Keratinocyte (primary cell): ENCODE data around the gene HOXD4. TPM values are rescaled to one million over a fixed set of nuclear protein-coding genes. Genes with fewer than 3 reads are reported as not detected.

Experiments
- DNase-seq: peaks from one replicate; pipeline ENCODE4 v3.0.0-alpha.2; 2011; ENCODE audit warnings: low read depth, missing footprints, low spot score
- FAIRE-seq: peaks from 2 replicates; lab custom pipeline; 2011; peaks lifted over from hg19 to GRCh38; lab: Jason Lieb, UNC
- H2AFZ ChIP-seq: 2 replicates; pipeline ENCODE4 v1.6.0; 2012; ENCODE audit warnings: low read length, control low read depth, inconsistent platforms; ENCODE audit not compliant: control insufficient read depth
- H3K27ac ChIP-seq: 2 replicates; pipeline ENCODE4 v1.5.1; 2011; ENCODE audit warnings: low read length; ENCODE audit not compliant: control insufficient read depth, insufficient read depth
- H3K27me3 ChIP-seq: 3 replicates; pipeline ENCODE4 v1.6.0; 2011; ENCODE audit warnings: low read length; ENCODE audit not compliant: control insufficient read depth, insufficient read depth; ENCODE audit errors: extremely low read depth
- H3K36me3 ChIP-seq, 2 experiments: 2 replicates in 1 of 2; 3 replicates in 1 of 2; pipeline ENCODE4 v1.5.1; 2011; ENCODE audit warnings: low read length in 2 of 2, mild to moderate bottlenecking in 1 of 2; ENCODE audit not compliant: control insufficient read depth in 2 of 2, insufficient read depth in 2 of 2; ENCODE audit errors: extremely low read depth in 1 of 2
- H3K4me1 ChIP-seq: 3 replicates; pipeline ENCODE4 v1.5.1; 2011; ENCODE audit warnings: low read length; ENCODE audit not compliant: control insufficient read depth, insufficient read depth; ENCODE audit errors: extremely low read depth
- H3K4me2 ChIP-seq: 3 replicates; pipeline ENCODE4 v1.6.0; 2011; ENCODE audit warnings: low read depth, low read length; ENCODE audit not compliant: control insufficient read depth, insufficient read depth; ENCODE audit errors: extremely low read depth
- H3K4me3 ChIP-seq, 3 experiments: fragments of 200-600 bp in 1 of 3; sonication (generic) in 1 of 3; 2 replicates in 2 of 3; 3 replicates in 1 of 3; pipeline ENCODE4 v1.5.1; 2011 to 2016; ENCODE audit warnings: low read length in 3 of 3, mild to moderate bottlenecking in 3 of 3, control low read depth in 2 of 3, inconsistent platforms in 1 of 3, low read depth in 1 of 3, mixed read lengths in 1 of 3, mixed run types in 1 of 3, moderate library complexity in 1 of 3; ENCODE audit not compliant: control insufficient read depth in 2 of 3, insufficient read depth in 2 of 3; ENCODE audit errors: extremely low read depth in 1 of 3
- H3K79me2 ChIP-seq: 2 replicates; pipeline ENCODE4 v1.6.0; 2012; ENCODE audit warnings: low read length; ENCODE audit not compliant: control insufficient read depth, insufficient read depth
- H3K9ac ChIP-seq: 3 replicates; pipeline ENCODE4 v1.6.0; 2011; ENCODE audit warnings: low read length; ENCODE audit not compliant: control insufficient read depth, insufficient read depth; ENCODE audit errors: extremely low read depth
- H3K9me1 ChIP-seq: 3 replicates; pipeline ENCODE4 v1.6.0; 2011; ENCODE audit warnings: low read length; ENCODE audit not compliant: control insufficient read depth, insufficient read depth; ENCODE audit errors: extremely low read depth
- H3K9me3 ChIP-seq: 2 replicates; pipeline ENCODE4 v1.5.1; 2012; ENCODE audit warnings: low read depth, low read length; ENCODE audit not compliant: control insufficient read depth
- H4K20me1 ChIP-seq: 3 replicates; pipeline ENCODE4 v1.6.0; 2011; ENCODE audit warnings: low read length; ENCODE audit not compliant: control insufficient read depth, insufficient read depth; ENCODE audit errors: extremely low read depth
- EZH2 ChIP-seq: IDR thresholded peaks from one replicate; pipeline ENCODE4 v1.6.1; 2012; ENCODE audit warnings: inconsistent platforms, mild to moderate bottlenecking, low read length, moderate library complexity
- dilution Hi-C: fragments of 300-500 bp; cut with MboI; formaldehyde crosslinking; loops from one replicate; pipeline ENCODE4 v1.7.0; 2020; ENCODE audit warnings: low sequenced_read_pairs; ENCODE audit not compliant: extremely low pct_ligation_motif_present
- polyA plus RNA-seq, 5 experiments: library from polyadenylated mRNA; depleted of rRNA in 3 of 5; stranded (reverse) in 3 of 5; stranded (forward) in 1 of 5; unstranded in 1 of 5; fragments of >200 nt; gene quantifications; 1 replicate in 1 of 5; 2 replicates in 3 of 5; 3 replicates in 1 of 5; pipeline versions ENCODE4 v1.2.1 to v1.2.3, GENCODE V29; 2011 to 2012; ENCODE audit warnings: missing spikeins in 2 of 5, low read depth in 1 of 5, low replicate concordance in 1 of 5
- TF ChIP-seq, protein P1 (sequence below), 3 experiments: IDR thresholded peaks in 1 of 3; conservative IDR thresholded peaks in 1 of 3; optimal IDR thresholded peaks in 1 of 3; 2 replicates in 2 of 3; 3 replicates in 1 of 3; pipeline versions ENCODE3 to v1.5.1; 2011; ENCODE audit warnings: low read length in 3 of 3, mild to moderate bottlenecking in 3 of 3, moderate library complexity in 2 of 3, control low read depth in 1 of 3, inconsistent platforms in 1 of 3; ENCODE audit not compliant: insufficient read depth in 2 of 3; ENCODE audit errors: extremely low read depth in 1 of 3

Gene HOXD4
- polyA plus RNA-seq, 1 donor (not counting 4 experiments of a cell fraction or from before 2014, with no cell fraction given): not detected

DNA sequence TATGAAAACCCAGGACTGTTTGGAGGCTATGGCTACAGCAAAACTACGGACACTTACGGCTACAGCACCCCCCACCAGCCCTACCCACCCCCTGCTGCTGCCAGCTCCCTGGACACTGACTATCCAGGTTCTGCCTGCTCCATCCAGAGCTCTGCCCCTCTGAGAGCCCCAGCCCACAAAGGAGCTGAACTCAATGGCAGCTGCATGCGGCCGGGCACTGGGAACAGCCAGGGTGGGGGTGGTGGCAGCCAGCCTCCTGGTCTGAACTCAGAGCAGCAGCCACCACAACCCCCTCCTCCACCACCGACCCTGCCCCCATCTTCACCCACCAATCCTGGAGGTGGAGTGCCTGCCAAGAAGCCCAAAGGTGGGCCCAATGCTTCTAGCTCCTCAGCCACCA, 17.8 kb downstream of the HOXD4 start:
- no peak overlapping the region for H3K4me2 ChIP-seq
- H3K9me1 ChIP-seq: no peaks in the 10 kb centered on the region
- no peak overlapping the region for H3K27ac ChIP-seq
- DNase-seq: no peak
- peaks cover 74% of the 10 kb centered on the region for H3K27me3 ChIP-seq
- H3K9me3 ChIP-seq: peaks cover 7% of the 10 kb centered on the region
- H3K4me3 ChIP-seq: no peak overlapping the region
- H3K36me3 ChIP-seq: no peaks in the 10 kb centered on the region
- no peak overlapping the region for H3K9ac ChIP-seq
- FAIRE-seq: no peak
- no peaks in the 10 kb centered on the region for H4K20me1 ChIP-seq
- H3K4me1 ChIP-seq: no peaks in the 10 kb centered on the region
- no peak overlapping the region for H2AFZ ChIP-seq
- dilution Hi-C loops: loop anchor here (25.0 kb wide), 1 partner anchor 468 kb away; no protein-coding TSS in a partner anchor
- no peak for TF ChIP-seq EZH2
- TF ChIP-seq, protein P1, sequence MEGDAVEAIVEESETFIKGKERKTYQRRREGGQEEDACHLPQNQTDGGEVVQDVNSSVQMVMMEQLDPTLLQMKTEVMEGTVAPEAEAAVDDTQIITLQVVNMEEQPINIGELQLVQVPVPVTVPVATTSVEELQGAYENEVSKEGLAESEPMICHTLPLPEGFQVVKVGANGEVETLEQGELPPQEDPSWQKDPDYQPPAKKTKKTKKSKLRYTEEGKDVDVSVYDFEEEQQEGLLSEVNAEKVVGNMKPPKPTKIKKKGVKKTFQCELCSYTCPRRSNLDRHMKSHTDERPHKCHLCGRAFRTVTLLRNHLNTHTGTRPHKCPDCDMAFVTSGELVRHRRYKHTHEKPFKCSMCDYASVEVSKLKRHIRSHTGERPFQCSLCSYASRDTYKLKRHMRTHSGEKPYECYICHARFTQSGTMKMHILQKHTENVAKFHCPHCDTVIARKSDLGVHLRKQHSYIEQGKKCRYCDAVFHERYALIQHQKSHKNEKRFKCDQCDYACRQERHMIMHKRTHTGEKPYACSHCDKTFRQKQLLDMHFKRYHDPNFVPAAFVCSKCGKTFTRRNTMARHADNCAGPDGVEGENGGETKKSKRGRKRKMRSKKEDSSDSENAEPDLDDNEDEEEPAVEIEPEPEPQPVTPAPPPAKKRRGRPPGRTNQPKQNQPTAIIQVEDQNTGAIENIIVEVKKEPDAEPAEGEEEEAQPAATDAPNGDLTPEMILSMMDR (optimal IDR thresholded peaks at IDR 0.05 in 1 of 3, IDR thresholded peaks at IDR 0.05 in 1 of 3, conservative IDR thresholded peaks at IDR 0.05 in 1 of 3; ENCODE audit: extremely low read depth in 1 of 3, insufficient read depth in 2 of 3, low read length in 3 of 3): no peak
- H3K79me2 ChIP-seq: no peaks in the 10 kb centered on the region

DNA sequence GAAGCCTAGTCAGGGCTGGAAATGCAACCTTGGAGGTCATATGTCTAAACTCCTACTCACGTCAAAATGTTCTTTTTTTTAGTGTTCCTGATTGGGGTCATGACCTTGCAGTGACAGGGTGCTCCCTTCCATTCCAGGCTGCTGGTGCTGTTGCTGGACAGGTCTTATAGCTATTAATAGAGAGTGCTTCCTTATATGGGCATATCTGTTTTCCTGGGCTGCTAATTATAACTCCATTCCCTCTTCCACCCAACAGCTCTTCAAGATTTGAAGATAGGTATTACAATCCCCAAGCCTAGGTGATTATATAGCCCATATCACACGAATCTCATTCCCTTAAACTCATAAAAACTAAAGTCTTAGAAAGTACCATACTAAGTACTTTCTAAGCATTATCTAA, 18.4 kb downstream of the HOXD4 start:
- Histone ChIP-seq H3K27ac (no peak overlapping the region), H2AFZ (no peak overlapping the region), H3K9ac (no peak overlapping the region), H4K20me1 (no peaks in the 10 kb centered on the region), H3K79me2 (no peaks in the 10 kb centered on the region), H3K4me3 (no peak overlapping the region), H3K27me3 (peaks cover 74% of the 10 kb centered on the region), H3K9me1 (no peaks in the 10 kb centered on the region), H3K36me3 (no peaks in the 10 kb centered on the region), H3K4me1 (no peaks in the 10 kb centered on the region), H3K4me2 (no peak overlapping the region), H3K9me3 (peaks cover 5% of the 10 kb centered on the region)
- FAIRE-seq (no peak), DNase-seq (no peak)
- TF ChIP-seq EZH2: no peak
- TF ChIP-seq, protein P1 (optimal IDR thresholded peaks at IDR 0.05 in 1 of 3, IDR thresholded peaks at IDR 0.05 in 1 of 3, conservative IDR thresholded peaks at IDR 0.05 in 1 of 3; ENCODE audit: extremely low read depth in 1 of 3, insufficient read depth in 2 of 3, low read length in 3 of 3): no peak
- dilution Hi-C loops: loop anchor here (25.0 kb wide), 1 partner anchor 468 kb away; no protein-coding TSS in a partner anchor
